Neural progenitor cell (in vitro differentiated cells): ENCODE results near the gene NLGN4X.

Experiments used
- EZH2 ChIP-seq: fragments of 200-600 bp; sonication (generic); IDR thresholded peaks from 2 replicates; pipeline ENCODE4 v1.6.1; 2017; ENCODE audit warnings: antibody characterized with exemption, mild to moderate bottlenecking, moderate library complexity
- TF ChIP-seq, protein P1 (sequence below): fragments of 200-600 bp; sonication (generic); IDR thresholded peaks from 2 replicates; pipeline ENCODE4 v1.5.1; 2017; ENCODE audit warnings: antibody characterized with exemption, mild to moderate bottlenecking

DNA sequence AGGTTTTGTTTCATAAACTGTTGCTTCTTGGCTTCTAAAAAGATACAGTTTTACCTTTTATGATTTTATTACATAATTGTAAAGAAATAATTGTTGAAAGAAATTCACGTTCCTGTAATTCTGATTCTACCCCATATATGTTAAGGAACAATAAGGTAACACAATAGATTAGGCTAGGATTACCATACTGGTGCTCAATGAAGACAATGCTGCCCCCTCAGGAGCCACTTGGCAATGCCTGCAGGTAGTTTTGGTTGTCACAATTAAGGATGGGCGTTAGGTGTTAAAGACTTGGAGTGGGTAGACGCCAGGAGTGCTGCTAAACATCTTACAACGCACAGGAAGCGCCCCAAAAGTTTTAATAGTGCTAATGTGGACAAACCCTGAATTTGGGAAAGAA lies 133.2 kb downstream of the NLGN4X start:
- no peak for TF ChIP-seq EZH2
- TF ChIP-seq, protein P1, sequence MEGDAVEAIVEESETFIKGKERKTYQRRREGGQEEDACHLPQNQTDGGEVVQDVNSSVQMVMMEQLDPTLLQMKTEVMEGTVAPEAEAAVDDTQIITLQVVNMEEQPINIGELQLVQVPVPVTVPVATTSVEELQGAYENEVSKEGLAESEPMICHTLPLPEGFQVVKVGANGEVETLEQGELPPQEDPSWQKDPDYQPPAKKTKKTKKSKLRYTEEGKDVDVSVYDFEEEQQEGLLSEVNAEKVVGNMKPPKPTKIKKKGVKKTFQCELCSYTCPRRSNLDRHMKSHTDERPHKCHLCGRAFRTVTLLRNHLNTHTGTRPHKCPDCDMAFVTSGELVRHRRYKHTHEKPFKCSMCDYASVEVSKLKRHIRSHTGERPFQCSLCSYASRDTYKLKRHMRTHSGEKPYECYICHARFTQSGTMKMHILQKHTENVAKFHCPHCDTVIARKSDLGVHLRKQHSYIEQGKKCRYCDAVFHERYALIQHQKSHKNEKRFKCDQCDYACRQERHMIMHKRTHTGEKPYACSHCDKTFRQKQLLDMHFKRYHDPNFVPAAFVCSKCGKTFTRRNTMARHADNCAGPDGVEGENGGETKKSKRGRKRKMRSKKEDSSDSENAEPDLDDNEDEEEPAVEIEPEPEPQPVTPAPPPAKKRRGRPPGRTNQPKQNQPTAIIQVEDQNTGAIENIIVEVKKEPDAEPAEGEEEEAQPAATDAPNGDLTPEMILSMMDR = peak; percentile 46
